H1 (cell line): ENCODE results near the gene COA5.

Experiments used
- ATF3 ChIP-seq: IDR thresholded peaks from 2 replicates; pipeline ENCODE4 v1.6.1; 2011; ENCODE audit warnings: low read depth, mild to moderate bottlenecking, low read length; ENCODE audit not compliant: insufficient read depth
- CREB1 ChIP-seq: IDR thresholded peaks from 2 replicates; pipeline ENCODE4 v1.6.1; 2012; ENCODE audit warnings: inconsistent platforms
- CTCF ChIP-seq, 3 experiments: IDR thresholded peaks; 1 replicate in 2 of 3; 2 replicates in 1 of 3; pipeline versions ENCODE4 v1.5.1 to v1.6.1; 2011; ENCODE audit warnings: low read length in 3 of 3, mild to moderate bottlenecking in 3 of 3, inconsistent platforms in 2 of 3, low read depth in 1 of 3, moderate library complexity in 1 of 3; ENCODE audit not compliant: insufficient read depth in 1 of 3; ENCODE audit errors: control extremely low read depth in 1 of 3
- HDAC2 ChIP-seq, 2 experiments: fragments of 300-600 bp in 1 of 2; sonication (generic) in 1 of 2; IDR thresholded peaks; 2 replicates each; pipeline ENCODE4 v1.6.1; 2011 to 2012; ENCODE audit warnings: low read depth in 2 of 2, low read length in 2 of 2, mild to moderate bottlenecking in 2 of 2, moderate library complexity in 2 of 2, borderline replicate concordance in 1 of 2, inconsistent platforms in 1 of 2

- TF ChIP-seq HDAC2 (IDR thresholded peaks at IDR 0.05; ENCODE audit: borderline replicate concordance in 1 of 2, low read depth in 2 of 2, low read length in 2 of 2) (peak in 1 of 2 experiments; percentile 81; a peak in 2 of 4 replicates), CREB1 (peak; percentile 87), CTCF (IDR thresholded peaks at IDR 0.05; ENCODE audit: control extremely low read depth in 1 of 3, insufficient read depth in 1 of 3, low read depth in 1 of 3, low read length in 3 of 3) (no peak), ATF3 (no peak)
Measured at GRCh38 chr2:98608116-98608961, at the start of gene COA5, which contains the start of gene UNC50.
